Smooth muscle cell (in vitro differentiated cells): Measurements from ENCODE around the gene OSBPL3. TPM values are rescaled to one million over a fixed set of nuclear protein-coding genes. Genes with fewer than 3 reads are reported as not detected.
A peak's percentile ranks its signal among the peaks of the same experiment; 100 is the strongest.

ENCODE experiments used
- DNase-seq: peaks from one replicate; lab custom pipeline; 2025; ENCODE audit not compliant: unreplicated experiment; lab: John Stamatoyannopoulos, UW
- H2AFZ ChIP-seq: fragments of 200-600 bp; sonication (generic); 2 replicates; pipeline ENCODE4 v1.6.0; 2016; ENCODE audit warnings: antibody characterized with exemption, low read depth, mild to moderate bottlenecking
- H3F3A ChIP-seq: fragments of 200-600 bp; sonication (generic); 2 replicates; pipeline ENCODE4 v1.6.0; 2017; ENCODE audit warnings: antibody characterized with exemption, low read depth
- H3K27ac ChIP-seq: fragments of 200-600 bp; sonication (generic); 2 replicates; pipeline ENCODE4 v1.5.1; 2016; ENCODE audit warnings: low read depth, mild to moderate bottlenecking
- H3K27me3 ChIP-seq: fragments of 200-600 bp; sonication (generic); 2 replicates; pipeline ENCODE4 v1.6.1; 2016; ENCODE audit warnings: low read depth, mild to moderate bottlenecking
- H3K36me3 ChIP-seq: fragments of 200-600 bp; sonication (generic); 2 replicates; pipeline ENCODE4 v1.5.1; 2016; ENCODE audit warnings: low read depth
- H3K4me1 ChIP-seq: fragments of 200-600 bp; sonication (generic); 2 replicates; pipeline ENCODE4 v1.5.1; 2016; ENCODE audit warnings: low read depth
- H3K4me2 ChIP-seq: fragments of 200-600 bp; sonication (generic); 2 replicates; pipeline ENCODE4 v1.6.0; 2016; ENCODE audit warnings: mild to moderate bottlenecking
- H3K4me3 ChIP-seq: fragments of 200-600 bp; sonication (generic); 2 replicates; pipeline ENCODE4 v1.5.1; 2016; ENCODE audit warnings: mild to moderate bottlenecking
- H3K79me2 ChIP-seq: fragments of 200-600 bp; sonication (generic); 2 replicates; pipeline ENCODE4 v1.6.0; 2016; ENCODE audit warnings: low read depth, mild to moderate bottlenecking
- H3K9ac ChIP-seq: fragments of 200-600 bp; sonication (generic); 2 replicates; pipeline ENCODE4 v1.6.0; 2016; ENCODE audit warnings: low read depth
- H3K9me3 ChIP-seq: fragments of 200-600 bp; sonication (generic); replicated peaks from 2 replicates; pipeline ENCODE4 v1.5.1; 2016; ENCODE audit warnings: low read depth
- H4K20me1 ChIP-seq: fragments of 200-600 bp; sonication (generic); 2 replicates; pipeline ENCODE4 v1.6.0; 2016; ENCODE audit warnings: low read depth
- WGBS: methylation state at CpG from one replicate; pipeline ENCODE4 v1.1.7; 2016; ENCODE audit warnings: low lambda C conversion rate; 5-methylcytosine and 5-hydroxymethylcytosine counted together
- polyA plus RNA-seq: library from polyadenylated mRNA; unstranded; fragments of >200 nt; fragmentation: Nextera tagmentation; extraction: Ambion mirVana; gene quantifications from 2 replicates; pipeline ENCODE4 v1.2.1, GENCODE V29; 2016
- total RNA-seq: library from RNA; depleted of rRNA; stranded (reverse); fragments of >200 nt; gene quantifications from 2 replicates; pipeline ENCODE4 v1.2.3, GENCODE V29; 2014
- TF ChIP-seq, protein P1 (sequence below): fragments of 200-600 bp; sonication (generic); IDR thresholded peaks from 2 replicates; pipeline ENCODE4 v1.5.1; 2017; ENCODE audit warnings: borderline replicate concordance, mild to moderate bottlenecking, antibody characterized with exemption; ENCODE audit not compliant: insufficient read depth, poor library complexity, severe bottlenecking

OSBPL3 gene
- total and polyA plus RNA-seq, 2 experiments from 2014 or later = 6.2 to 16.3 TPM

DNA sequence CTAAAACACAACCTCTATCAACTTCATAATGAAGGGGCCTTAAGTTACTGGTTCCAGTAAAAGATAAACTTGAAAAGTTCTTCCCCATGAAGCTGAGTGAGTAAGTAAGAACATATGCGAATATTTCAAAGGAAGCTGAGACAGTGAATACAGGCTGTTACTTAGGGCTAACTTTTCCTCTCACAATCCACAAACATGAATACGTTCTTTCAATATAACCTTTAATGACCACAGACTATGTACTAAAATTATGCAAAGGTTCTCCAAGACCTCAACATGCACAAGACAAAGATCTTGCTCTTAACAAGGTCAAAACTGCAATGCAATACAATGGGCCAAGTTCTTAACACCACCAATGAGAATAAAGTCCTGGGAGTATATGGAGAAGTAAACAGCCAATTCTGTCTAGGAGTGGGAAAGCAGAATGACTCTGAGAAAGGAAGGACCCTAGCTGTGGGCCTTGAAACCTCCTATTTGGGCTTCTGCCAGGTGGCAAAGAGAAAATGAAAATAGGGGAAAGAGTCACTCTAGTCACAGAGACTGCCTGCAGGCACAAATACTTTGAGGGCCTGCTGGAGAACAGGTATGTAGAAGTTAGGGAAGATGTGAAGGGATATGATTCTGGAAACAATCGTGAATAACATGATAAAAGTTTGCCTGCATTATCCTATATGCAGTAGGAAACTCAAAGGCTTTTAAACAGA is 43.7 kb downstream of the OSBPL3 start:
- H4K20me1 ChIP-seq = peaks cover 26% of the 10 kb centered on the region
- peak overlapping the region; percentile 11 for H3K27ac ChIP-seq
- TF ChIP-seq, protein P1, sequence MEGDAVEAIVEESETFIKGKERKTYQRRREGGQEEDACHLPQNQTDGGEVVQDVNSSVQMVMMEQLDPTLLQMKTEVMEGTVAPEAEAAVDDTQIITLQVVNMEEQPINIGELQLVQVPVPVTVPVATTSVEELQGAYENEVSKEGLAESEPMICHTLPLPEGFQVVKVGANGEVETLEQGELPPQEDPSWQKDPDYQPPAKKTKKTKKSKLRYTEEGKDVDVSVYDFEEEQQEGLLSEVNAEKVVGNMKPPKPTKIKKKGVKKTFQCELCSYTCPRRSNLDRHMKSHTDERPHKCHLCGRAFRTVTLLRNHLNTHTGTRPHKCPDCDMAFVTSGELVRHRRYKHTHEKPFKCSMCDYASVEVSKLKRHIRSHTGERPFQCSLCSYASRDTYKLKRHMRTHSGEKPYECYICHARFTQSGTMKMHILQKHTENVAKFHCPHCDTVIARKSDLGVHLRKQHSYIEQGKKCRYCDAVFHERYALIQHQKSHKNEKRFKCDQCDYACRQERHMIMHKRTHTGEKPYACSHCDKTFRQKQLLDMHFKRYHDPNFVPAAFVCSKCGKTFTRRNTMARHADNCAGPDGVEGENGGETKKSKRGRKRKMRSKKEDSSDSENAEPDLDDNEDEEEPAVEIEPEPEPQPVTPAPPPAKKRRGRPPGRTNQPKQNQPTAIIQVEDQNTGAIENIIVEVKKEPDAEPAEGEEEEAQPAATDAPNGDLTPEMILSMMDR = no peak
- H3F3A ChIP-seq = no peaks in the 10 kb centered on the region
- H3K9me3 ChIP-seq = no peaks in the 10 kb centered on the region
- no peak overlapping the region for H2AFZ ChIP-seq
- WGBS = 56% methylated on average over 3 of the region's 3 CpGs
- peak overlapping the region; percentile 53 for H3K4me2 ChIP-seq
- H3K4me3 ChIP-seq = no peak overlapping the region
- no peak overlapping the region for H3K9ac ChIP-seq
- no peaks in the 10 kb centered on the region for H3K27me3 ChIP-seq
- no peaks in the 10 kb centered on the region for H3K4me1 ChIP-seq
- no peaks in the 10 kb centered on the region for H3K36me3 ChIP-seq
- H3K79me2 ChIP-seq = peaks cover 10% of the 10 kb centered on the region
- DNase-seq = no peak

DNA sequence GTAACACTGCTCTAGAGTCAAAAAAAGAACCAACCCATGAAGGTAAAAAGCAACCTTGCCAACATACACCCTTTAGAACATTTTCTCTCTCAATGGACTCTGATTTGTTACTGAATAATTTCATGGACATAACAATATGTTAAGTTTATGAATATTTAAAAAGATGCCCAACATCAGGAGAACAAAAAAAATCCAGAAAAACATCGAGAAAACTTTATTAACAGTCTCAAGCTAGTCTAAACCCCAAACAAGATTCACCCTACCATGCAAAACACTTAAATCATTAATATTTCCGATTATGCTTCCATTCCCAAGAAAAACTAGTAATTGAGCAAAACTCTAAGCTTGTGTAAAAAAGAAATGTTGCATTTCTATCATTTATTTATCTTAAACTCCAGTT is 46.7 kb downstream of the OSBPL3 start:
- Histone ChIP-seq H4K20me1 (peaks cover 25% of the 10 kb centered on the region), H3K36me3 (no peaks in the 10 kb centered on the region), H3K79me2 (peaks cover 10% of the 10 kb centered on the region), H3K4me2 (no peak overlapping the region), H3K27ac (no peak overlapping the region), H3K9ac (no peak overlapping the region), H3K4me1 (no peaks in the 10 kb centered on the region), H3K9me3 (no peaks in the 10 kb centered on the region), H3K4me3 (no peak overlapping the region), H3F3A (no peaks in the 10 kb centered on the region), H2AFZ (no peak overlapping the region), H3K27me3 (no peaks in the 10 kb centered on the region)
- TF ChIP-seq, protein P1 = no peak
- WGBS = 90% methylated on average over 2 of the region's 2 CpGs
- no peak for DNase-seq

GRCh38 chr7:24932815-24933214 is 47.2 kb downstream of the OSBPL3 start:
- Histone ChIP-seq H3K36me3 (no peaks in the 10 kb centered on the region), H3K79me2 (peaks cover 10% of the 10 kb centered on the region), H3K27ac (no peak overlapping the region), H3K9me3 (no peaks in the 10 kb centered on the region), H3K4me1 (no peaks in the 10 kb centered on the region), H4K20me1 (peaks cover 27% of the 10 kb centered on the region), H3K9ac (no peak overlapping the region), H3K27me3 (no peaks in the 10 kb centered on the region), H3K4me2 (no peak overlapping the region), H3F3A (no peaks in the 10 kb centered on the region), H3K4me3 (no peak overlapping the region), H2AFZ (no peak overlapping the region)
- TF ChIP-seq, protein P1 = no peak
- 86% methylated on average over 10 of the region's 10 CpGs for WGBS
- DNase-seq = no peak

GRCh38 chr7:24932389-24932788 is 47.6 kb downstream of the OSBPL3 start:
- Histone ChIP-seq H4K20me1 (peaks cover 29% of the 10 kb centered on the region), H3K27me3 (no peaks in the 10 kb centered on the region), H3K27ac (no peak overlapping the region), H3F3A (no peaks in the 10 kb centered on the region), H3K79me2 (peaks cover 10% of the 10 kb centered on the region), H3K9ac (no peak overlapping the region), H3K4me2 (no peak overlapping the region), H3K36me3 (no peaks in the 10 kb centered on the region), H3K9me3 (no peaks in the 10 kb centered on the region), H3K4me1 (peaks cover 2% of the 10 kb centered on the region), H3K4me3 (no peak overlapping the region), H2AFZ (no peak overlapping the region)
- DNase-seq = no peak
- 93% methylated on average over 3 of the region's 3 CpGs for WGBS
- TF ChIP-seq, protein P1 = no peak
